ENCODE results near the gene NEXN. TPM values are rescaled to one million over a fixed set of nuclear protein-coding genes. Genes with fewer than 3 reads are reported as not detected.
A peak's percentile ranks its signal among the peaks of the same experiment; 100 is the strongest.

The NEXN gene
- total RNA-seq, 1 experiment from 2014 or later = 1.4 TPM

DNA sequence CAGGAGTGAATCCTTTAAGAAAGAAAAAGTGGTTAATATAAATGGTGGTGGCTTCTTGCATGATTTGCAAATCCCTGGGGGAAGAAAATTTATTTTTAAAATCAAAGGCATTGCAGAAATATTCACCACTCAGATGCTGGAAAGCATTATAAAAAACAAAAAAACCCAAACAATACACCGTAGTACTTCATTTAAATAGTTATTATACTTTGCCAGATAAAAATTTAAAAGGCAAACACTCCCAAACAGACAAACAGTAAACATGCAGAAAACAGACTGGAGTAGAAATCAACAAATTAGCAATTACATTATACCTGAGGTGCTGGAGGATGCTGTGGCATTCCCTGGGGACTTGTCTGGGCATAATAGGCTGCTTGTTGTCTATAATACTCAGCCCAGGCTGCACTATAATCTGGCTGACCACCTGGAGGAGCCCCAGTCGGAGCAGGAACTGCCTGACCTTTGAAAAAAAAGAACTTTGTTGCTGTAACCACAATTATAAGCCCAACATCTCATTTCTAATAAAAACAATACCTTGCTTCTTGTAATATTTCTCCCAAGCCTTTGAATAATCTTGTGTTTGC lies 60.5 kb downstream of the NEXN start:
- Mint-ChIP-seq H3K4me3 (no peak overlapping the region), H3K36me3 (peaks cover 57% of the 10 kb centered on the region), H3K27me3 (ENCODE audit: low read depth) (no peaks in the 10 kb centered on the region), H3K27ac (peak overlapping the region; percentile 73), H3K4me1 (peaks cover 5% of the 10 kb centered on the region), H3K9me3 (no peaks in the 10 kb centered on the region)
- DNase-seq (ENCODE audit: low spot score) = no peak
- peak; percentile 88 for ATAC-seq
- ChIA-PET POLR2A (interaction anchor here (1.5 kb wide), 1 partner anchor 29 kb away, joined by 3 read pairs; the partner anchor contains the start of gene FUBP1), CTCF (no interaction called here)
- TF ChIP-seq JUN (CRISPR knock-in tag; IDR thresholded peaks at IDR 0.05) = no peak
- no peak for TF ChIP-seq JAZF1 (CRISPR knock-in tag; IDR thresholded peaks at IDR 0.05)
- TF ChIP-seq RORB (CRISPR knock-in tag; IDR thresholded peaks at IDR 0.05) = no peak
- TF ChIP-seq SP1 (CRISPR knock-in tag; conservative IDR thresholded peaks at IDR 0.05) = no peak
- no peak for TF ChIP-seq NR1H2 (CRISPR knock-in tag; IDR thresholded peaks at IDR 0.05)
- TF ChIP-seq, protein P1, sequence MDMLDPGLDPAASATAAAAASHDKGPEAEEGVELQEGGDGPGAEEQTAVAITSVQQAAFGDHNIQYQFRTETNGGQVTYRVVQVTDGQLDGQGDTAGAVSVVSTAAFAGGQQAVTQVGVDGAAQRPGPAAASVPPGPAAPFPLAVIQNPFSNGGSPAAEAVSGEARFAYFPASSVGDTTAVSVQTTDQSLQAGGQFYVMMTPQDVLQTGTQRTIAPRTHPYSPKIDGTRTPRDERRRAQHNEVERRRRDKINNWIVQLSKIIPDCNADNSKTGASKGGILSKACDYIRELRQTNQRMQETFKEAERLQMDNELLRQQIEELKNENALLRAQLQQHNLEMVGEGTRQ (CRISPR knock-in tag; IDR thresholded peaks at IDR 0.05) = no peak
- TF ChIP-seq ZNF423 (CRISPR knock-in tag; IDR thresholded peaks at IDR 0.05) = no peak
- TF ChIP-seq ZNF317 (CRISPR knock-in tag; IDR thresholded peaks at IDR 0.05; ENCODE audit: borderline replicate concordance, low read depth) = no peak
- TF ChIP-seq ARID4B (CRISPR knock-in tag; IDR thresholded peaks at IDR 0.05; ENCODE audit: borderline replicate concordance) = no peak
- TF ChIP-seq ZNF121 (CRISPR knock-in tag; IDR thresholded peaks at IDR 0.05) = no peak

- Mint-ChIP-seq H3K9me3 (no peaks in the 10 kb centered on the region), H3K4me3 (no peak overlapping the region), H3K4me1 (peaks cover 5% of the 10 kb centered on the region), H3K27ac (0 out of 2 replicates have a peak overlapping the region, but pooled peaks have one; percentile 48), H3K36me3 (peaks cover 64% of the 10 kb centered on the region), H3K27me3 (ENCODE audit: low read depth) (no peaks in the 10 kb centered on the region)
- DNase-seq (ENCODE audit: low spot score) (no peak), ATAC-seq (no peak)
- ChIA-PET POLR2A (no interaction called here), CTCF (no interaction called here)
- no peak for TF ChIP-seq RELA (CRISPR knock-in tag; IDR thresholded peaks at IDR 0.05; ENCODE audit: borderline replicate concordance)
- TF ChIP-seq ZNF263 (CRISPR knock-in tag; IDR thresholded peaks at IDR 0.05; ENCODE audit: low read depth) = no peak
- no peak for TF ChIP-seq ESRRA (CRISPR knock-in tag; IDR thresholded peaks at IDR 0.05; ENCODE audit: borderline replicate concordance)
- TF ChIP-seq OVOL2 (CRISPR knock-in tag; IDR thresholded peaks at IDR 0.05; ENCODE audit: borderline replicate concordance) = no peak
- no peak for TF ChIP-seq E2F1 (CRISPR knock-in tag; IDR thresholded peaks at IDR 0.05)
Measured at GRCh38 chr1:77950873-77951272, 62.4 kb downstream of the NEXN start.

DNA sequence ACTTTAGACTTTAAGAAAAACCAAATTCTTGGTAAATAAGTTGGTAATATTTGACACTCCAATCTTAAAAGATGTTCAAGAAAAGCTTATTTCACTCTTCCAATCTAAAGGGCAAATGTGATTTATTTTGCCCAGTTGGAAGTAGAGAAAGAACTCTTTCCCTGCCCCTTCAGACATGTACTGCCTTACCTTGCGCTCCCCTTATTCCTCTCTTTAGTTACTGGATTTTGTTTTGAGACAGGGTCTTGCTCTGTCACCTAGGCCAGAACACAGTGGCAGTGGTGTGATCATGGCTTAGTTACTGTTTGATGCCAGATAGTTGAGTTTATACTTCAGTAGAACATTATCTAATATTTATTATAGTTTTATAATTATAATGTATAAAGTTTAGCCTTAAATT lies 62.9 kb downstream of the NEXN start:
- no peaks in the 10 kb centered on the region for H3K9me3 Mint-ChIP-seq
- no peak overlapping the region for H3K4me3 Mint-ChIP-seq
- peak overlapping the region; percentile 48; the same call in 1 of the 2 replicates for H3K27ac Mint-ChIP-seq
- peaks cover 5% of the 10 kb centered on the region for H3K4me1 Mint-ChIP-seq
- H3K36me3 Mint-ChIP-seq = peaks cover 64% of the 10 kb centered on the region
- ChIA-PET CTCF (no interaction called here), POLR2A (no interaction called here)
- no peak for DNase-seq (ENCODE audit: low spot score)
- no peaks in the 10 kb centered on the region for H3K27me3 Mint-ChIP-seq (ENCODE audit: low read depth)
- ATAC-seq = no peak
- TF ChIP-seq ATF3 (CRISPR knock-in tag; conservative IDR thresholded peaks at IDR 0.05) = no peak
- TF ChIP-seq, protein P2, sequence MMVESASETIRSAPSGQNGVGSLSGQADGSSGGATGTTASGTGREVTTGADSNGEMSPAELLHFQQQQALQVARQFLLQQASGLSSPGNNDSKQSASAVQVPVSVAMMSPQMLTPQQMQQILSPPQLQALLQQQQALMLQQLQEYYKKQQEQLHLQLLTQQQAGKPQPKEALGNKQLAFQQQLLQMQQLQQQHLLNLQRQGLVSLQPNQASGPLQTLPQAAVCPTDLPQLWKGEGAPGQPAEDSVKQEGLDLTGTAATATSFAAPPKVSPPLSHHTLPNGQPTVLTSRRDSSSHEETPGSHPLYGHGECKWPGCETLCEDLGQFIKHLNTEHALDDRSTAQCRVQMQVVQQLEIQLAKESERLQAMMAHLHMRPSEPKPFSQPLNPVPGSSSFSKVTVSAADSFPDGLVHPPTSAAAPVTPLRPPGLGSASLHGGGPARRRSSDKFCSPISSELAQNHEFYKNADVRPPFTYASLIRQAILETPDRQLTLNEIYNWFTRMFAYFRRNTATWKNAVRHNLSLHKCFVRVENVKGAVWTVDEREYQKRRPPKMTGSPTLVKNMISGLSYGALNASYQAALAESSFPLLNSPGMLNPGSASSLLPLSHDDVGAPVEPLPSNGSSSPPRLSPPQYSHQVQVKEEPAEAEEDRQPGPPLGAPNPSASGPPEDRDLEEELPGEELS (CRISPR knock-in tag; IDR thresholded peaks at IDR 0.05) = no peak
- TF ChIP-seq PRRX2 (CRISPR knock-in tag; IDR thresholded peaks at IDR 0.05) = no peak
- TF ChIP-seq TEAD1 (CRISPR knock-in tag; IDR thresholded peaks at IDR 0.05) = no peak
- no peak for TF ChIP-seq ZSCAN18 (CRISPR knock-in tag; IDR thresholded peaks at IDR 0.05)
- no peak for TF ChIP-seq EMX1 (CRISPR knock-in tag; IDR thresholded peaks at IDR 0.05)
